Mesenchymal stem cell (in vitro differentiated cells and primary cell): ENCODE results near the gene WEE1.

Source experiments
- DNase-seq: peaks from one replicate; pipeline ENCODE4 v3.0.0-alpha.2; 2013
- H2AFZ ChIP-seq: one replicate; pipeline ENCODE4 v1.6.1; 2013; ENCODE audit warnings: low read depth, mild to moderate bottlenecking, control low read depth, inconsistent platforms, low read length, moderate library complexity
- H2AK5ac ChIP-seq: 2 replicates; pipeline ENCODE4 v1.6.1; 2013; ENCODE audit warnings: low read length, moderate library complexity, mild to moderate bottlenecking, inconsistent platforms; ENCODE audit not compliant: severe bottlenecking
- H2BK120ac ChIP-seq: one replicate; pipeline ENCODE4 v1.6.1; 2013; ENCODE audit warnings: low read depth, mild to moderate bottlenecking, inconsistent platforms, low read length, moderate library complexity
- H2BK12ac ChIP-seq, 2 experiments: one replicate each; pipeline ENCODE4 v1.6.1; 2013; ENCODE audit warnings: inconsistent platforms in 2 of 2, low read length in 2 of 2, mild to moderate bottlenecking in 2 of 2, moderate library complexity in 2 of 2, control low read depth in 1 of 2
- H2BK15ac ChIP-seq: one replicate; pipeline ENCODE4 v1.6.1; 2013; ENCODE audit warnings: mild to moderate bottlenecking, low read depth, inconsistent platforms; ENCODE audit not compliant: poor library complexity, severe bottlenecking
- H2BK5ac ChIP-seq: 2 replicates; pipeline ENCODE4 v1.6.1; 2013; ENCODE audit warnings: low read depth, mild to moderate bottlenecking, low read length, control low read depth, inconsistent platforms; ENCODE audit not compliant: poor library complexity, severe bottlenecking
- H3K14ac ChIP-seq, 2 experiments: one replicate each; pipeline ENCODE4 v1.6.1; 2013; ENCODE audit warnings: inconsistent platforms in 2 of 2, low read length in 2 of 2, control low read depth in 1 of 2, mild to moderate bottlenecking in 1 of 2, moderate library complexity in 1 of 2
- H3K18ac ChIP-seq, 2 experiments: one replicate each; pipeline ENCODE4 v1.6.1; 2013; ENCODE audit warnings: inconsistent platforms in 2 of 2, low read length in 2 of 2, control low read depth in 1 of 2, low read depth in 1 of 2, mild to moderate bottlenecking in 1 of 2
- H3K23ac ChIP-seq, 2 experiments: one replicate each; pipeline ENCODE4 v1.6.1; 2013; ENCODE audit warnings: inconsistent platforms in 2 of 2, low read length in 2 of 2, mild to moderate bottlenecking in 2 of 2, moderate library complexity in 2 of 2, control low read depth in 1 of 2
- H3K27ac ChIP-seq: 2 replicates; pipeline ENCODE4 v1.5.1; 2013; ENCODE audit warnings: mild to moderate bottlenecking, moderate library complexity, low read length, control low read depth, inconsistent platforms; ENCODE audit not compliant: poor library complexity, severe bottlenecking
- H3K27me3 ChIP-seq, 2 experiments: 2 replicates each; pipeline versions ENCODE4 v1.6.1 to v1.7.0; 2013; ENCODE audit warnings: low read length in 2 of 2, mild to moderate bottlenecking in 2 of 2, moderate library complexity in 2 of 2, control low read depth in 1 of 2, inconsistent platforms in 1 of 2; ENCODE audit not compliant: control insufficient read depth in 1 of 2, insufficient read depth in 1 of 2
- H3K36me3 ChIP-seq, 2 experiments: 2 replicates each; pipeline versions ENCODE4 v1.6.1 to v1.7.0; 2013; ENCODE audit warnings: low read length in 2 of 2, control low read depth in 1 of 2, inconsistent platforms in 1 of 2, low read depth in 1 of 2, mild to moderate bottlenecking in 1 of 2; ENCODE audit not compliant: insufficient read depth in 2 of 2, control insufficient read depth in 1 of 2
- H3K4ac ChIP-seq, 2 experiments: one replicate each; pipeline ENCODE4 v1.6.1; 2013; ENCODE audit warnings: inconsistent platforms in 2 of 2, low read length in 2 of 2, mild to moderate bottlenecking in 2 of 2, moderate library complexity in 2 of 2, control low read depth in 1 of 2, low read depth in 1 of 2
- H3K4me1 ChIP-seq: 2 replicates; pipeline ENCODE4 v1.6.1; 2013; ENCODE audit warnings: low read depth, low read length, control low read depth; ENCODE audit not compliant: control insufficient read depth, insufficient read depth
- H3K4me2 ChIP-seq: 2 replicates; pipeline ENCODE4 v1.6.1; 2013; ENCODE audit warnings: low read length, mild to moderate bottlenecking, inconsistent platforms; ENCODE audit not compliant: poor library complexity, severe bottlenecking
- H3K4me3 ChIP-seq, 2 experiments: 2 replicates each; pipeline versions ENCODE4 v1.5.1 to v1.7.0; 2013; ENCODE audit warnings: low read length in 2 of 2, mild to moderate bottlenecking in 2 of 2, control low read depth in 1 of 2, low read depth in 1 of 2; ENCODE audit not compliant: insufficient read depth in 1 of 2
- H3K79me1 ChIP-seq: replicated peaks from 2 replicates; pipeline ENCODE4 v1.6.1; 2013; ENCODE audit warnings: mild to moderate bottlenecking, control low read depth, low read length, inconsistent platforms; ENCODE audit not compliant: poor library complexity, severe bottlenecking
- H3K9ac ChIP-seq: 2 replicates; pipeline ENCODE4 v1.7.0; 2013; ENCODE audit warnings: mild to moderate bottlenecking, low read length, moderate library complexity
- H3K9me3 ChIP-seq: 2 replicates; pipeline ENCODE4 v1.7.0; 2013; ENCODE audit warnings: mild to moderate bottlenecking, low read length; ENCODE audit not compliant: control insufficient read depth
- H4K8ac ChIP-seq: one replicate; pipeline ENCODE4 v1.6.1; 2013; ENCODE audit warnings: inconsistent platforms, mild to moderate bottlenecking, low read length, moderate library complexity
- H4K91ac ChIP-seq: one replicate; pipeline ENCODE4 v1.6.1; 2013; ENCODE audit warnings: mild to moderate bottlenecking, low read length, inconsistent platforms
- WGBS: methylation state at CpG from one replicate; pipeline ENCODE4 v1.1.7; 2013; ENCODE audit warnings: mixed read lengths; 5-methylcytosine and 5-hydroxymethylcytosine counted together

WEE1 gene

DNA sequence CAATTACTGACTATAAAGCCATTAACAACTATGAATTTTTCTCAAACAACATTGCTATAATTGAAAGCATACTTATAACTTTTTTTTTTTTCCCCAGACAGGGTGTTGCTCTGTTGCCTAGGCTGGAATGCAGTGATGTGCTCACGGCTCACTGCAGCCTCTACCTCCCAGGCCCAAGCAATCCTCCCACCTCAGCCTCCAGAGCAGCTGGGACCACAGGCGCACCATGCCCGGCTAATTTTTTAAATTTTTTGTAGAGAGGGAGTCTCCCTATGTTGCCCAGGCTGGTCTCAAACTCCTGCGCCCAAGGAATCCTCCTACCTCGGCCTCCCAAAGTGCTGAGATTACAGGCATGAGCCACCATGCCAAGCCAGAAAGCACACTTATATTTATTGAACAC lies 6.1 kb upstream of the WEE1 start:
- peak overlapping the region in 1 of 2 experiments; percentile 19 for H3K14ac ChIP-seq
- H2BK5ac ChIP-seq: no peak overlapping the region
- no peak overlapping the region for H4K8ac ChIP-seq
- 96% methylated on average over 5 of the region's 5 CpGs for WGBS
- no peak overlapping the region for H3K23ac ChIP-seq
- peak overlapping the region; percentile 98 for H2AK5ac ChIP-seq
- H3K79me1 ChIP-seq: peaks cover 4% of the 10 kb centered on the region
- no peak overlapping the region for H3K4me2 ChIP-seq
- H2AFZ ChIP-seq: no peak overlapping the region
- peak overlapping the region in 1 of 2 experiments; percentile 86 for H2BK12ac ChIP-seq
- DNase-seq: no peak
- no peak overlapping the region for H2BK120ac ChIP-seq
- no peaks in the 10 kb centered on the region for H3K9me3 ChIP-seq
- H3K4me1 ChIP-seq: peaks cover 19% of the 10 kb centered on the region
- H3K27ac ChIP-seq: peak overlapping the region; percentile 60
- H3K36me3 ChIP-seq: no peaks in the 10 kb centered on the region
- H2BK15ac ChIP-seq: no peak overlapping the region
- H3K9ac ChIP-seq: peak overlapping the region; percentile 91
- peak overlapping the region in 1 of 2 experiments; percentile 8 for H3K4ac ChIP-seq
- H4K91ac ChIP-seq: no peak overlapping the region
- peak overlapping the region; percentile 48 to 52 for H3K18ac ChIP-seq
- no peak overlapping the region for H3K4me3 ChIP-seq
- no peaks in the 10 kb centered on the region for H3K27me3 ChIP-seq

- Histone ChIP-seq H3K27ac (peak overlapping the region; percentile 95), H2AK5ac (no peak overlapping the region), H2BK12ac (peak overlapping the region in 1 of 2 experiments; percentile 42), H4K8ac (no peak overlapping the region), H3K4me3 (peak overlapping the region in 1 of 2 experiments; percentile 50), H3K14ac (no peak overlapping the region), H3K9ac (peak overlapping the region; percentile 99), H3K18ac (no peak overlapping the region), H2AFZ (no peak overlapping the region), H4K91ac (no peak overlapping the region), H2BK5ac (no peak overlapping the region), H3K23ac (no peak overlapping the region), H3K4me2 (no peak overlapping the region), H3K9me3 (no peaks in the 10 kb centered on the region), H3K4ac (peak overlapping the region in 1 of 2 experiments; percentile 69), H3K4me1 (peaks cover 19% of the 10 kb centered on the region), H3K79me1 (peaks cover 4% of the 10 kb centered on the region), H3K27me3 (no peaks in the 10 kb centered on the region), H2BK120ac (no peak overlapping the region), H3K36me3 (no peaks in the 10 kb centered on the region), H2BK15ac (no peak overlapping the region)
- no peak for DNase-seq
- WGBS: 68% methylated on average over 8 of the region's 8 CpGs
Measured at GRCh38 chr11:9568161-9568853, 5.2 kb upstream of the WEE1 start.

- Histone ChIP-seq H3K4me1 (peaks cover 19% of the 10 kb centered on the region), H4K8ac (peak overlapping the region; percentile 75), H2BK12ac (peak overlapping the region in 1 of 2 experiments; percentile 80), H3K27me3 (no peaks in the 10 kb centered on the region), H2BK15ac (no peak overlapping the region), H2BK5ac (peak overlapping the region; percentile 59), H3K23ac (no peak overlapping the region), H2AK5ac (no peak overlapping the region), H4K91ac (no peak overlapping the region), H3K4ac (no peak overlapping the region), H3K36me3 (no peaks in the 10 kb centered on the region), H3K14ac (no peak overlapping the region), H3K9me3 (no peaks in the 10 kb centered on the region), H3K18ac (peak overlapping the region; percentile 61 to 84), H3K4me3 (peak overlapping the region in 1 of 2 experiments; percentile 50), H2BK120ac (no peak overlapping the region), H3K79me1 (peaks cover 4% of the 10 kb centered on the region), H2AFZ (no peak overlapping the region), H3K4me2 (peak overlapping the region; percentile 57), H3K27ac (peak overlapping the region; percentile 95), H3K9ac (peak overlapping the region; percentile 99)
- DNase-seq: peak; percentile 99
- 15% methylated on average over 6 of the region's 7 CpGs for WGBS
Measured at GRCh38 chr11:9568854-9569587, 4.4 kb upstream of the WEE1 start.

GRCh38 chr11:9569588-9570164 lies 3.8 kb upstream of the WEE1 start:
- H2BK120ac ChIP-seq: peak overlapping the region; percentile 11
- no peaks in the 10 kb centered on the region for H3K36me3 ChIP-seq
- peak overlapping the region; percentile 59 for H2BK5ac ChIP-seq
- H4K91ac ChIP-seq: peak overlapping the region; percentile 75
- H3K27ac ChIP-seq: peak overlapping the region; percentile 95
- H2AFZ ChIP-seq: no peak overlapping the region
- DNase-seq: no peak
- H3K14ac ChIP-seq: no peak overlapping the region
- peak overlapping the region; percentile 75 for H4K8ac ChIP-seq
- H3K4ac ChIP-seq: no peak overlapping the region
- peak overlapping the region; percentile 61 to 84 for H3K18ac ChIP-seq
- H3K9ac ChIP-seq: peak overlapping the region; percentile 99
- H3K27me3 ChIP-seq: no peaks in the 10 kb centered on the region
- WGBS: 85% methylated on average over 4 of the region's 5 CpGs
- peak overlapping the region; percentile 40 for H2AK5ac ChIP-seq
- H3K4me2 ChIP-seq: no peak overlapping the region
- peak overlapping the region; percentile 89 for H2BK15ac ChIP-seq
- H3K9me3 ChIP-seq: no peaks in the 10 kb centered on the region
- H3K4me1 ChIP-seq: peaks cover 19% of the 10 kb centered on the region
- no peak overlapping the region for H3K23ac ChIP-seq
- no peak overlapping the region for H3K4me3 ChIP-seq
- H2BK12ac ChIP-seq: peak overlapping the region; percentile 51 to 80
- peaks cover 4% of the 10 kb centered on the region for H3K79me1 ChIP-seq
